ENCODE results near the gene BRAF. TPM values are rescaled to one million over a fixed set of nuclear protein-coding genes. Genes with fewer than 3 reads are reported as not detected.
"Not testable (repeated sequence)": the region's sequence is repeated elsewhere in the genome, so short reads cannot be mapped to it uniquely, and the experiment has no call there.

The BRAF gene
- total and polyA plus RNA-seq, 5 experiments from 2014 or later: 7.4 to 54.9 (median 11.2) TPM

DNA sequence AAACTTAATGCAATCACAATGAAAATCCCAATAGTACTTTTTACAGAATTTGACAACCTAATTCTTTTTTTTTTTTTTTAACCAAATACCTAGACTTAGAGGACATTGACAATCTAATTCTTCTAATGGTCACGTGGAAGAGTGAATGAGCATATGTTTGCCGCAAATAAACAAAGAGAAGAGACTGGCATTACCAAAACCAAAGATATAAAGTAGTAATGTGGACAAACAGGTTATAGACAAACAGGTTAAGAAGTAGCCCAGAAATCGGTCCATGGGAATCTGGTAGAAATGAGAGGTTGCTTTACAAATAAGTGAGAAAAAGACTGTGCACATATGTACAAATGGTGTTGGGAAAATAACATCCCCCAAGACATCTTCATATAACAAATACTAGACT is 27.7 kb downstream of the BRAF start:
- Mint-ChIP-seq H3K27ac (no peak overlapping the region), H3K4me3 (no peak overlapping the region), H3K36me3 (peaks cover 0 to 14% (median 2%) of the 10 kb centered on the region in 3 donors), H3K9me3 (peaks cover 0 to under 1% (median 0%) of the 10 kb centered on the region in 9 donors), H3K4me1 (peaks cover 26 to 85% (median 69%) of the 10 kb centered on the region in 4 donors), H3K27me3 (no peaks in the 10 kb centered on the region)
- DNase-seq: no peak
- POLR2A ChIA-PET: no interaction called here
- ATAC-seq: no peak

DNA sequence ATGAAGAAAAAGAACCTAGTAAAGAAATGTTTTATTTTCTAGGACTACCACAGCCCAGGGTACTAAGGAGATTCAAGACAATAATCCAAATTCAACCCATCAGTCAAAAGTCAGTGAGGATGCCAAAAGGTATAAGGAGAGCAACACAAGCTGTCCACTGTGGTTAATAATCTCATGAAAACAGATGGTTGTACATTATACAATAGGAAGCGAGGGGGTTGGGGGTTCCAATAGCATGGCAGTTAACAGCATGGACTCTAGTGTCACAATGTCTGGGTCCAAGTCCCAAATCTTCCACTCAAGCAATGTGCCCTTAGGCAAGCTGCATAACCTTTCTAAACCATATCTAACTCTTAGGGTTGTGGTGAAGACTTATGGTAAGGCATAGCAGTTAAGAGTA is 35.1 kb downstream of the BRAF start:
- H3K27me3 Mint-ChIP-seq: no peaks in the 10 kb centered on the region
- peaks cover 0 to 14% (median 0%) of the 10 kb centered on the region in 3 donors for H3K36me3 Mint-ChIP-seq
- no peaks in the 10 kb centered on the region for H3K9me3 Mint-ChIP-seq
- ATAC-seq (no peak), DNase-seq (no peak)
- POLR2A ChIA-PET: no interaction called here
- H3K27ac Mint-ChIP-seq: no peak overlapping the region
- peaks cover 29 to 77% (median 74%) of the 10 kb centered on the region in 4 donors for H3K4me1 Mint-ChIP-seq
- no peak overlapping the region for H3K4me3 Mint-ChIP-seq

DNA sequence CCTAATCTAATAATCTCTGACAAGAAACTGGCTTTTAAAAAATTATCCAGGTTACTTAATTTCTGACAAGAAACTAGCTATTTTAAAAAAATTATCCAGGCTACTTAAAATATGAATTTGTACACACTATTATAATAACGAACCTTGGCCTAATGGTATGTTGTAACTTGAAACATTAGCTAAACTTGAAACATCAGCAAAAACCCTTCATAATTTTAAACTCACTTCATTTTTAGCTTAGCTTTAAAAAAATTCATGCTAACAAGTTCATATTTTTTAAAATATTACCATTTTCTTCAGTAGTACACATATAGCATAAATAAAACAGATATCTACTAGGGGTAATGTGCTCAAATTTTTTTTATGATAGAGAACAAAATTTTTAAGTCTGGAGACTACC is 35.6 kb downstream of the BRAF start:
- DNase-seq (no peak), ATAC-seq (no peak)
- Mint-ChIP-seq H3K4me1 (peaks cover 29 to 72% (median 71%) of the 10 kb centered on the region in 4 donors), H3K36me3 (peaks cover 0 to 12% (median 0%) of the 10 kb centered on the region in 3 donors), H3K27me3 (no peaks in the 10 kb centered on the region), H3K27ac (no peak overlapping the region), H3K9me3 (no peaks in the 10 kb centered on the region), H3K4me3 (no peak overlapping the region)
- POLR2A ChIA-PET: no interaction called here

DNA sequence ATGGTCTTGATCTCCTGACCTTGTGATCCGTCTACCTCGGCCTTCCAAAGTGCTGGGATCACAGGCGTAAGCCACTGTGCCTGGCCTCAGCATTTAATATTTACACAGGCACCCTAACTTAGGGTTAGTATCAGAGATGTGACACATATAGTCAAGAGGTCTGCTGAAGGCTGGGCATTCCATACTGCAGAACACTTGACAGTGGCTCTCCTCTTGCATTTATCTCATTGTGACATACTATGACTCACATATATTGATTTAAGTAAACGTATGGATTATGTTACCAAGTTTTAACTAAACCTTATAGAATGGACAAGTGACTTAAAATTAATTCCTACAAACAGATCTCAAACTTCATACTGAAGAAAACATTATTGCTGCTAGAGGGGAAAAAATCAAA is 36.6 kb downstream of the BRAF start:
- no peaks in the 10 kb centered on the region for H3K9me3 Mint-ChIP-seq
- H3K4me1 Mint-ChIP-seq: peaks cover 23 to 70% (median 66%) of the 10 kb centered on the region in 4 donors
- H3K4me3 Mint-ChIP-seq: no peak overlapping the region
- POLR2A ChIA-PET: no interaction called here
- no peak overlapping the region for H3K27ac Mint-ChIP-seq
- ATAC-seq (no peak), DNase-seq (no peak)
- no peaks in the 10 kb centered on the region for H3K27me3 Mint-ChIP-seq
- peaks cover 0 to 6% (median 0%) of the 10 kb centered on the region in 3 donors for H3K36me3 Mint-ChIP-seq

DNA sequence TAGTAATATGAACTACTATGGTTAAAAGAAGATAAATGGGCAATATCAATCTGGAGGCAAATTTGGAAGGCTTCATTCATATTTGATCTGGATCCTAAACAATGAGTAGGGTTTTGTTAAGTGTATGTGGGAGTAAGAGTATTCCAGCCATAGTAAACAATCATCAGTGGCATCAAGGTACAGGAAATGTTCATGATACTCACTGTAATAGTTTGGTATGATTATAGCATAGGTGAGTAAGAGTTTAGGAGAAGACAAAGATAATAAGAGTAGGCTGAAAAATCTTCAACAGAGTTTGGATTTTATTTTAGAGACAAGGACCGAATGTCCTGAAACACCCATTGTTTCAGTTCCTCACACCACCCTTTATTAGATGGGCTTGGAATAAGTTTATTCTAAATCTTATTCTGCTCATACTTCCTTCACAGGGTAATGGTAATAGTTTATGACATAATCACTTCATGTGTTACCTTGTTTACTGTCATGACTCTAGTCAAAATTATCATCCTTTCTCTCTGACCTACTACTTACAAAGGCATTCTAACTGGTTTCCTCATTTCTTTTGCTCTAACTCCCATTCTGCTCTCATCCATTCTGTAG is 38.9 kb downstream of the BRAF start:
- POLR2A ChIA-PET: no interaction called here
- Mint-ChIP-seq H3K36me3 (peaks cover 0 to 3% (median 0%) of the 10 kb centered on the region in 3 donors), H3K4me1 (peaks cover 21 to 64% (median 61%) of the 10 kb centered on the region in 4 donors), H3K9me3 (no peaks in the 10 kb centered on the region), H3K27ac (peak overlapping the region in 7 of 10 donors; percentile 2 to 73 (median 15)), H3K27me3 (no peaks in the 10 kb centered on the region), H3K4me3 (peak overlapping the region in 1 of 10 donors; percentile 2)
- no peak for DNase-seq
- ATAC-seq: peak in 1 of 2 donors; percentile 29

DNA sequence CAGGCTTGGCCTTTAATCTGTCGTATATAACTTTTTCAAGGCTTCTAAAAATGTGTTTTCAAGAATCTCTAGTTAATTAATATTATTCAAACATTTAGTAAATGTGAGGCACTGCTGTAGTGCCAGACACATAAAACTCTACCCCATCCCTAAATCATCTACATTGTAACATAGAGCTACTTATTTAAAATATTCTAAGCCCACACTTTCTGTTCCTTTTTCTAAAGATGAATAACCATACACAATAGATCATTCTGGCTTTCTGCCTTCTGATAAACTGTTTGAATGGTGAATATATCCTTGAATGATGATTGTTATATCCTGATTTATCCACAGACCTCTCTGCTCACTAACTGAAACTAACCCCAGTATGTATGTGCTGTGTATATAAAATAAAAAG is 41.4 kb downstream of the BRAF start:
- H3K4me1 Mint-ChIP-seq: peaks cover 23 to 58% (median 54%) of the 10 kb centered on the region in 4 donors
- no peak overlapping the region for H3K4me3 Mint-ChIP-seq
- H3K27ac Mint-ChIP-seq: peak overlapping the region in 2 of 10 donors; percentile 44 to 60
- H3K27me3 Mint-ChIP-seq: no peaks in the 10 kb centered on the region
- POLR2A ChIA-PET: no interaction called here
- DNase-seq: no peak
- H3K9me3 Mint-ChIP-seq: peaks cover 0 to 3% (median 0%) of the 10 kb centered on the region in 9 donors
- peaks cover 0 to 4% (median 3%) of the 10 kb centered on the region in 3 donors for H3K36me3 Mint-ChIP-seq
- ATAC-seq: no peak

DNA sequence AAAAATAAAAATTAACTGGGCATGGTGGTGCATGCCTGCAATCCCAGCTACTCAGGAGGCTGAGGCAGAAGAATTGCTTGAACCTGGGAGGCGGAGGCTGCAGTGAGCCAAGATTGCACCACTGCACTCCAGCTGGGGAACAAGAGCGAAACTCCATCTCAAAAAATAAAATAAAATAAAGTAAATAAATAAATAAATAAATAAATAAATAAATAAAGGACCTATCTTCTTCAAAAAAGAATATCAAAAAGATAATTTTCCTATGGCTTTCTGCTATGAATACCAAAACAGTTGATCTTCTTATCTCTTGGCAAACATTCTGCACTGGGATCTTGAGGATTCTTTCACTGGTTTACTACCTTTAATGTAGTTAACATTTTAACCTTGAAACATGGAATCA is 41.9 kb downstream of the BRAF start:
- POLR2A ChIA-PET, ATAC-seq, H3K9me3 Mint-ChIP-seq, H3K27me3 Mint-ChIP-seq, H3K4me3 Mint-ChIP-seq, DNase-seq, H3K36me3 Mint-ChIP-seq: not testable (repeated sequence)
- H3K27ac Mint-ChIP-seq: peak overlapping the region in 1 of 10 donors; percentile 44
- H3K4me1 Mint-ChIP-seq: peaks cover 21 to 56% (median 54%) of the 10 kb centered on the region in 4 donors

DNA sequence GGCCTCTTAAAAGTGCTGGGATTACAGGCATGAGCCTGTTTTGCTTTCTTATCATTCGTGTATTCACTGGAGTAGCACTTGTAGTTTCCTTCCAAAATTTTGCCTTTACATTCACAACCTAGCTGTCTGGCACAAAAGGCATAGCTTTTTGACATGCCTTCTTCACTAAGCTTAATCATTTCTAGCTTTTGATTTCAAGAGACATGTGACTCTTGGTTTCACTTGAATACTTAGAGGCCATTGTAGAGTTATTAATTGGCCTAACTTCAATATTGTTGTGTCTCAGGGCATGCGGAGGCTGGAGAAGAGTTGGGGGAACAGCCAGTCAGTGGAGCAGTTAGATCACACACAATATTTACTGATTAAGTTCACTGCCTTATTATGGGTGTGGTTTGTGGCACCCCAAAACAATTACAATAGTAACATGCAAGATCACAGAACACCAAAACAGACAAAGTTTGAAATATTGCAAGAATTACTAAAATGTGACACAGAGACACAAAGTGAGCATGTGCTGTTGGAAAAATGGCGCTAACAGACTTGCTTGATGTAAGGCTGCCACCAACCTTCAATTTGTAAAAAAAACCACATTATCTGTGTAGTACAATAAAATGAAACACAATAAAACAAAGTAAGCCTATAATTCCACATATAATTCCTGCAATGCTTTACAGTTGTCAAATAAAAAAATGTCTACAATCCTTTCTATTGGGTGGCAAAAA is 43.1 kb downstream of the BRAF start:
- H3K4me3 Mint-ChIP-seq: no peak overlapping the region

DNA sequence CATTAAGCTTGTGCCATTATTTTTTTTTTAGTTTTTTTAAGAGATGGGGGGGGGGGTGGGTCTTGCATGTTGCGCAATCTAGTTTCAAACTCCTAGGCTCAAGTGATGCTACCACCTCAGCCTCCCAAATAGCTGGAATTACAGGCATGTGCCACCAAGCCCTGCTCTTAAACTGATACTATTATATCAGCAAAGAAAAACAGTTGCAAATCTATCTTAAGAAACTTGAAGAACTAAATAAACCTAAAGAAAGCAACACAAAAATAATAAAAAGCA is 47.5 kb downstream of the BRAF start:
- Mint-ChIP-seq H3K4me1 (peaks cover 26 to 66% (median 61%) of the 10 kb centered on the region in 4 donors), H3K27ac (peak overlapping the region in 1 of 10 donors; percentile 12), H3K9me3 (peaks cover 0 to 7% (median 0%) of the 10 kb centered on the region in 9 donors), H3K27me3 (no peaks in the 10 kb centered on the region), H3K4me3 (peak overlapping the region in 1 of 10 donors; percentile 36), H3K36me3 (peaks cover 4 to 19% (median 12%) of the 10 kb centered on the region in 3 donors)
- POLR2A ChIA-PET: interaction anchor here (1.0 kb wide), 1 partner anchor 9 kb away, joined by 3 read pairs; no protein-coding TSS in a partner anchor
- ATAC-seq: no peak
- DNase-seq: no peak

More for the DNA sequence above, 43.1 kb downstream of the BRAF start:
- peaks cover 0 to 8% (median 3%) of the 10 kb centered on the region in 3 donors for H3K36me3 Mint-ChIP-seq
- peaks cover 21 to 59% (median 55%) of the 10 kb centered on the region in 4 donors for H3K4me1 Mint-ChIP-seq
- no peak for ATAC-seq
- DNase-seq: no peak
- peaks cover 0 to 6% (median 0%) of the 10 kb centered on the region in 9 donors for H3K9me3 Mint-ChIP-seq
- POLR2A ChIA-PET: no interaction called here
- H3K27ac Mint-ChIP-seq: peak overlapping the region in 5 of 10 donors; percentile 8 to 74 (median 9)
- H3K27me3 Mint-ChIP-seq: no peaks in the 10 kb centered on the region

DNA sequence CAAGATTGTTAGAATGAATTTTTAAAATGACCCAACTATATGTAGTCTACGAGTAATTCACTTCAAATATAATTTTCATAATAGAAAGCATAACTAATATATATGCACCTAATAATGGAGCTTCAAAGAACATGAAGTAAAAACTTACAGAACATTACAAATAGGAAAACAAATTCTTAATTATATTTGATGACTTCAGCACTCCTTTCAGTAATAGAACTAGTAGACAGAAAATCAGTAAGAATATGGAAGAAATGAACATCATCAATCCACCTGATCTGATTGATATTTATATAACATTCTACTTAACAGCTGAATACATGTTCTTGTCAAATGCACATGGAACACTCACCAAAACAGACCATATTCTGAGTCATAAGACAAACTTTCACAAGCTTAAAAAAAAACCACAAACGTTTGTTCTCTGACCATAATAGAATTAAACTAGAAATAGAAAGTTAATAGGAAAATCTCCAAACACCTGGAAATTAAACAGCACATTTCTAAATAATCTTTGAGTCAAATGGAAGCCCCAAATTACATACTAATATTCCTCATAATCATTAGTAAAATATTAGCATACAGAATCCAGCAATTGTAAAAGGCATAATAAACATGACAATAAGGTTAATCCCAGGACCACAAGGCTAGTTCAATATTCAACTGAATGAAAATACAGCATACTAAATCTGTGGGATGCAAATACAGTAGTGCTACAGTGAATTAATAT is 48.0 kb downstream of the BRAF start:
- Mint-ChIP-seq H3K27ac (peak overlapping the region in 1 of 10 donors; percentile 27), H3K9me3 (peaks cover 0 to 7% (median 0%) of the 10 kb centered on the region in 9 donors), H3K36me3 (peaks cover 4 to 19% (median 12%) of the 10 kb centered on the region in 3 donors), H3K4me1 (peaks cover 25 to 66% (median 58%) of the 10 kb centered on the region in 4 donors), H3K4me3 (peak overlapping the region in 3 of 10 donors; percentile 3 to 57 (median 16)), H3K27me3 (no peaks in the 10 kb centered on the region)
- ATAC-seq: peak in 1 of 2 donors; percentile 49
- no peak for DNase-seq
- POLR2A ChIA-PET: interaction anchor here (1.0 kb wide), 1 partner anchor 9 kb away, joined by 3 read pairs; no protein-coding TSS in a partner anchor

DNA sequence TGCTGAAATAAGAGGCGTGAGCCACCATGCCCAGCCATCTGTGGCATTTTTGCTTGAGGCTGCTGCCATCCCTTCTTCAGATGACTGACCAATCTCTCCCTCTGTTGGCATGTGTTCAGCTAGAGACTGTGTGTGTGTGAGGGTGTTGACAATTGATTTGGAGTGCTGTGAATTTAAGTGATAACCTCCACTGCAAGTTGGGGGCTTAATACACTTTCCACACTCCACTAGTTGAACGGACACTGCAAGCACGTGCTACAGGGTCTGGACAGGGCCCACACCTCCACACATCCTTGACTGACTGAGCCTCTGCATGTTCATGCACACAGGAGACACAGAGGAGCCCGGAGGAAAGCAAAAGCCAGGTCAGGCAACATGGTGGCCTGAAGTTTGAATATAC is 51.3 kb downstream of the BRAF start:
- POLR2A ChIA-PET: interaction anchor here (0.7 kb wide), 1 partner anchor 19 kb away, joined by 4 read pairs; no protein-coding TSS in a partner anchor
- Mint-ChIP-seq H3K27me3 (no peaks in the 10 kb centered on the region), H3K4me3 (peak overlapping the region in 1 of 10 donors; percentile 6), H3K9me3 (peaks cover 0 to 6% (median 0%) of the 10 kb centered on the region in 9 donors), H3K4me1 (peaks cover 23 to 71% (median 67%) of the 10 kb centered on the region in 4 donors), H3K36me3 (peaks cover 7 to 16% (median 13%) of the 10 kb centered on the region in 3 donors), H3K27ac (no peak overlapping the region)
- ATAC-seq (no peak), DNase-seq (no peak)

DNA sequence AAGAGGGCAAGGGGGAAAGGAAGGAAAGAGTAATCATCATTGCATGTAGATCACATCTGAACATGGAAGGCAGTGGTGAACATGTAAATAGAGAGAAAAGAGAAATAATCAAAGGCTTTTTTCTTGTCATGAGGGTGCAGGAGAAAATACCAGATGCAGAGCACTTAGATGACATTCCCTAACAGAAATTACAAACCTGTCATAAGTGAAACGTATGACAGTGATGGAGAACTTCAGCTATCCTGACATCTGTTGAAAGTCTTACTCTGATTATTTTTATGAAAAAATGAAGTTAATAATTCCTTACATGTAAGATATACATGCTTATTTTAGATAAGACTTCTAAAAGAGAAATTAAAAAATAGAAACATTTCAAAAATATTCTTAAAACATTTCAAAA is 54.7 kb downstream of the BRAF start:
- Mint-ChIP-seq H3K9me3 (peaks cover 0 to 2% (median 0%) of the 10 kb centered on the region in 9 donors), H3K27ac (peak overlapping the region in 2 of 10 donors; percentile 26 to 46), H3K36me3 (peaks cover 6 to 15% (median 10%) of the 10 kb centered on the region in 3 donors), H3K4me3 (peak overlapping the region in 3 of 10 donors; percentile 6 to 36 (median 12)), H3K27me3 (no peaks in the 10 kb centered on the region), H3K4me1 (peaks cover 25 to 58% (median 55%) of the 10 kb centered on the region in 4 donors)
- POLR2A ChIA-PET: no interaction called here
- DNase-seq (no peak), ATAC-seq (no peak)

Data from naive thymus-derived CD8-positive, alpha-beta T cell (primary cell).